Astrocyte of the cerebellum (primary cell): ENCODE data around the gene FN1.
"Not testable (repeated sequence)": the region's sequence is repeated elsewhere in the genome, so short reads cannot be mapped to it uniquely, and the experiment has no call there.

Source experiments
- DNase-seq: peaks from one replicate; pipeline ENCODE4 v3.0.0-alpha.2; 2011; ENCODE audit warnings: low read depth
- H3K4me3 ChIP-seq: 2 replicates; pipeline ENCODE4 v1.5.1; 2011; ENCODE audit warnings: mild to moderate bottlenecking, low read depth, low read length, moderate library complexity
- CTCF ChIP-seq: IDR thresholded peaks from 2 replicates; pipeline ENCODE4 v1.5.1; 2012; ENCODE audit warnings: low read length, low read depth, moderate library complexity, mild to moderate bottlenecking; ENCODE audit errors: missing control alignments
- in situ Hi-C: cut with HindIII; loops from 2 replicates; pipeline ENCODE4 v1.10.0; 2017; ENCODE audit warnings: low sequenced_read_pairs

Gene FN1

GRCh38 chr2:215313255-215313613 is 122.6 kb downstream of the FN1 start:
- no peak for TF ChIP-seq CTCF
- no peak overlapping the region for H3K4me3 ChIP-seq
- DNase-seq, result no peak
- in situ Hi-C loops, result no loop called here

- H3K4me3 ChIP-seq, result peak within 1 kb of the TSS; percentile 66
- peak; percentile 59 for DNase-seq
- no peak for TF ChIP-seq CTCF
Observed at GRCh38 chr2:215311625-215312396, 124.1 kb downstream of the FN1 start, which contains the start of gene ATIC. Gene ATIC, plus strand, starts transcription at chr2:215312059. Its CDS starts 84 bp downstream, at chr2:215312143.

GRCh38 chr2:215311259-215311624 is 124.6 kb downstream of the FN1 start:
- peak overlapping the region; percentile 66 for H3K4me3 ChIP-seq
- in situ Hi-C loops, DNase-seq: not testable (repeated sequence)

More at GRCh38 chr2:215311625-215312396, 124.1 kb downstream of the FN1 start, which contains the start of gene ATIC:
- in situ Hi-C loops, result no loop called here
